ENCODE data around the gene SPINK6.

DNA sequence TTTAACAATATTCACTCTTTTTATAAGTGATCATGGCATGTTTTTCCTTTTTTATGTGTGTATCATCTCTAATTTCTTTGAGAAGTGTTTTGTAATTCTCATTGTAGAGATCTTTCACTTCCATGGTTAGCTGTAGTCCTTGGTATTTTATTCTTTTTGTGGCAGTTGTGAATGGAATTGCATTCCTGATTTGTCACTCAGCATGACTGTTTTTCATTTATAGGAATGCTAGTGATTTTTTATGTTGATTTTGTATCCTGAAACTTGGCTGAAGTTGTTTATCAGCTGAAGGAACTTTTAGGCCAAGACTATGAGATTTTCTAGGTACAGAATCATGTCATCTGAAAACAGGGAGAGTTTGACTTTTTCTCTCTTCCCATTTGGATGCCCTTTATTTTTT is 52.6 kb downstream of the SPINK6 start:
- no peak for TF ChIP-seq ELF4 (IDR thresholded peaks at IDR 0.05)
- no peak for TF ChIP-seq ARNT (IDR thresholded peaks at IDR 0.05)
- TF ChIP-seq SUZ12 (IDR thresholded peaks at IDR 0.05), result no peak
- TF ChIP-seq FOXA1 (IDR thresholded peaks at IDR 0.05), result no peak
- TF ChIP-seq FOXK2 (IDR thresholded peaks at IDR 0.05), result no peak
